ENCODE results near the gene TTLL11.

Gene TTLL11

GRCh38 chr9:121850366-121850765 is 242.7 kb downstream of the TTLL11 start:
- Histone ChIP-seq H2BK120ac (ENCODE audit: low read depth, low read length) (no peak overlapping the region), H3K9ac (ENCODE audit: low read depth, low read length, poor library complexity) (no peak overlapping the region), H3K4ac (ENCODE audit: low read length) (no peak overlapping the region), H3K4me2 (ENCODE audit: insufficient read depth, low read length, poor library complexity, severe bottlenecking) (no peak overlapping the region), H2AFZ (ENCODE audit: low read length) (no peak overlapping the region), H2BK5ac (ENCODE audit: low read length) (no peak overlapping the region), H2AK5ac (ENCODE audit: low read depth, low read length) (no peak overlapping the region), H3K27ac (replicated peaks; ENCODE audit: low read length) (no peak overlapping the region), H3K23ac (ENCODE audit: low read depth, low read length, poor library complexity) (no peak overlapping the region), H2BK12ac (ENCODE audit: low read length) (no peak overlapping the region), H4K8ac (ENCODE audit: low read depth, low read length) (no peak overlapping the region), H3K4me3 (ENCODE audit: low read length in 2 of 2) (no peak overlapping the region), H3K79me1 (ENCODE audit: low read depth, low read length) (no peaks in the 10 kb centered on the region), H3K4me1 (ENCODE audit: control insufficient read depth in 2 of 2, insufficient read depth in 1 of 2, low read depth in 1 of 2, low read length in 2 of 2) (no peaks in the 10 kb centered on the region), H3K27me3 (ENCODE audit: control insufficient read depth in 3 of 3, insufficient read depth in 3 of 3, low read depth in 1 of 3, low read length in 3 of 3) (peaks cover 0 to 26% (median 0%) of the 10 kb centered on the region in 3 experiments), H2BK15ac (ENCODE audit: low read length) (no peak overlapping the region), H3K18ac (ENCODE audit: low read length) (no peak overlapping the region), H3K36me3 (replicated peaks in 1 of 2; ENCODE audit: control insufficient read depth in 2 of 2, insufficient read depth in 2 of 2, low read length in 2 of 2) (no peaks in the 10 kb centered on the region), H3K9me3 (replicated peaks in 1 of 2; ENCODE audit: control insufficient read depth in 2 of 2, insufficient read depth in 1 of 2, low read depth in 1 of 2, low read length in 2 of 2) (no peaks in the 10 kb centered on the region), H3K14ac (ENCODE audit: low read length) (no peak overlapping the region), H4K91ac (ENCODE audit: low read depth, low read length, poor library complexity) (no peak overlapping the region)
- DNase-seq (ENCODE audit: low spot score): no peak
- no CpG with 5 or more reads among the region's 2 CpGs for WGBS, 2 donors (ENCODE audit: extremely low coverage in 2 of 2, insufficient read length in 2 of 2, insufficient replicate concordance in 1 of 2)

- WGBS, 2 donors (ENCODE audit: extremely low coverage in 2 of 2, insufficient read length in 2 of 2, insufficient replicate concordance in 1 of 2): no CpG with 5 or more reads among the region's 4 CpGs
- Histone ChIP-seq H2BK5ac (ENCODE audit: low read length) (no peak overlapping the region), H3K4me3 (ENCODE audit: low read length in 2 of 2) (no peak overlapping the region), H3K27me3 (ENCODE audit: control insufficient read depth in 3 of 3, insufficient read depth in 3 of 3, low read depth in 1 of 3, low read length in 3 of 3) (peaks cover 0 to 21% (median 0%) of the 10 kb centered on the region in 3 experiments), H4K91ac (ENCODE audit: low read depth, low read length, poor library complexity) (no peak overlapping the region), H3K79me1 (ENCODE audit: low read depth, low read length) (no peaks in the 10 kb centered on the region), H3K14ac (ENCODE audit: low read length) (no peak overlapping the region), H3K23ac (ENCODE audit: low read depth, low read length, poor library complexity) (no peak overlapping the region), H4K8ac (ENCODE audit: low read depth, low read length) (no peak overlapping the region), H3K36me3 (replicated peaks in 1 of 2; ENCODE audit: control insufficient read depth in 2 of 2, insufficient read depth in 2 of 2, low read length in 2 of 2) (no peaks in the 10 kb centered on the region), H2BK12ac (ENCODE audit: low read length) (no peak overlapping the region), H2AK5ac (ENCODE audit: low read depth, low read length) (no peak overlapping the region), H2AFZ (ENCODE audit: low read length) (no peak overlapping the region), H3K18ac (ENCODE audit: low read length) (no peak overlapping the region), H3K4me1 (ENCODE audit: control insufficient read depth in 2 of 2, insufficient read depth in 1 of 2, low read depth in 1 of 2, low read length in 2 of 2) (no peaks in the 10 kb centered on the region), H3K27ac (replicated peaks; ENCODE audit: low read length) (no peak overlapping the region), H2BK120ac (ENCODE audit: low read depth, low read length) (no peak overlapping the region), H3K9ac (ENCODE audit: low read depth, low read length, poor library complexity) (no peak overlapping the region), H3K4me2 (ENCODE audit: insufficient read depth, low read length, poor library complexity, severe bottlenecking) (no peak overlapping the region), H3K9me3 (replicated peaks in 1 of 2; ENCODE audit: control insufficient read depth in 2 of 2, insufficient read depth in 1 of 2, low read depth in 1 of 2, low read length in 2 of 2) (peaks cover 0 to 5% of the 10 kb centered on the region in 2 donors), H2BK15ac (ENCODE audit: low read length) (no peak overlapping the region), H3K4ac (ENCODE audit: low read length) (no peak overlapping the region)
- DNase-seq (ENCODE audit: low spot score): no peak
Observed at GRCh38 chr9:121849554-121849953, 243.6 kb downstream of the TTLL11 start.

- no CpG with 5 or more reads among the region's 2 CpGs for WGBS, 2 donors (ENCODE audit: extremely low coverage in 2 of 2, insufficient read length in 2 of 2, insufficient replicate concordance in 1 of 2)
- no peak overlapping the region for H4K8ac ChIP-seq (ENCODE audit: low read depth, low read length)
- no peak overlapping the region for H3K18ac ChIP-seq (ENCODE audit: low read length)
Observed at GRCh38 chr9:121844562-121844961, 248.5 kb downstream of the TTLL11 start.

GRCh38 chr9:121844098-121844497 is 249.0 kb downstream of the TTLL11 start:
- Histone ChIP-seq H4K91ac (ENCODE audit: low read depth, low read length, poor library complexity) (no peak overlapping the region), H3K14ac (ENCODE audit: low read length) (no peak overlapping the region), H3K36me3 (replicated peaks in 1 of 2; ENCODE audit: control insufficient read depth in 2 of 2, insufficient read depth in 2 of 2, low read length in 2 of 2) (no peaks in the 10 kb centered on the region), H3K4me1 (ENCODE audit: control insufficient read depth in 2 of 2, insufficient read depth in 1 of 2, low read depth in 1 of 2, low read length in 2 of 2) (no peaks in the 10 kb centered on the region), H3K79me1 (ENCODE audit: low read depth, low read length) (no peaks in the 10 kb centered on the region), H3K4ac (ENCODE audit: low read length) (no peak overlapping the region), H3K23ac (ENCODE audit: low read depth, low read length, poor library complexity) (no peak overlapping the region), H3K9me3 (replicated peaks in 1 of 2; ENCODE audit: control insufficient read depth in 2 of 2, insufficient read depth in 1 of 2, low read depth in 1 of 2, low read length in 2 of 2) (peaks cover 0 to 8% of the 10 kb centered on the region in 2 donors), H3K27ac (replicated peaks; ENCODE audit: low read length) (no peak overlapping the region), H3K4me2 (ENCODE audit: insufficient read depth, low read length, poor library complexity, severe bottlenecking) (no peak overlapping the region), H2BK120ac (ENCODE audit: low read depth, low read length) (no peak overlapping the region), H2BK5ac (ENCODE audit: low read length) (no peak overlapping the region), H2AK5ac (ENCODE audit: low read depth, low read length) (no peak overlapping the region), H3K27me3 (ENCODE audit: control insufficient read depth in 3 of 3, insufficient read depth in 3 of 3, low read depth in 1 of 3, low read length in 3 of 3) (peaks cover 0 to 13% (median 0%) of the 10 kb centered on the region in 3 experiments), H2BK15ac (ENCODE audit: low read length) (no peak overlapping the region), H3K18ac (ENCODE audit: low read length) (no peak overlapping the region), H3K4me3 (ENCODE audit: low read length in 2 of 2) (no peak overlapping the region), H4K8ac (ENCODE audit: low read depth, low read length) (no peak overlapping the region), H2BK12ac (ENCODE audit: low read length) (no peak overlapping the region), H2AFZ (ENCODE audit: low read length) (no peak overlapping the region), H3K9ac (ENCODE audit: low read depth, low read length, poor library complexity) (no peak overlapping the region)
- no peak for DNase-seq (ENCODE audit: low spot score)
- WGBS, 2 donors (ENCODE audit: extremely low coverage in 2 of 2, insufficient read length in 2 of 2, insufficient replicate concordance in 1 of 2): no CpG with 5 or more reads among the region's 2 CpGs

More at GRCh38 chr9:121844562-121844961, 248.5 kb downstream of the TTLL11 start:
- Histone ChIP-seq H2AK5ac (ENCODE audit: low read depth, low read length) (no peak overlapping the region), H2BK15ac (ENCODE audit: low read length) (no peak overlapping the region), H2BK12ac (ENCODE audit: low read length) (no peak overlapping the region), H2AFZ (ENCODE audit: low read length) (no peak overlapping the region), H3K14ac (ENCODE audit: low read length) (no peak overlapping the region), H3K4me1 (ENCODE audit: control insufficient read depth in 2 of 2, insufficient read depth in 1 of 2, low read depth in 1 of 2, low read length in 2 of 2) (no peaks in the 10 kb centered on the region), H2BK120ac (ENCODE audit: low read depth, low read length) (no peak overlapping the region), H3K4me3 (ENCODE audit: low read length in 2 of 2) (no peak overlapping the region), H2BK5ac (ENCODE audit: low read length) (no peak overlapping the region), H3K27me3 (ENCODE audit: control insufficient read depth in 3 of 3, insufficient read depth in 3 of 3, low read depth in 1 of 3, low read length in 3 of 3) (peaks cover 0 to 13% (median 0%) of the 10 kb centered on the region in 3 experiments), H3K23ac (ENCODE audit: low read depth, low read length, poor library complexity) (no peak overlapping the region), H3K27ac (replicated peaks; ENCODE audit: low read length) (no peak overlapping the region), H3K4ac (ENCODE audit: low read length) (no peak overlapping the region), H3K4me2 (ENCODE audit: insufficient read depth, low read length, poor library complexity, severe bottlenecking) (no peak overlapping the region), H3K9me3 (replicated peaks in 1 of 2; ENCODE audit: control insufficient read depth in 2 of 2, insufficient read depth in 1 of 2, low read depth in 1 of 2, low read length in 2 of 2) (peaks cover 0 to 8% of the 10 kb centered on the region in 2 donors), H4K91ac (ENCODE audit: low read depth, low read length, poor library complexity) (no peak overlapping the region), H3K36me3 (replicated peaks in 1 of 2; ENCODE audit: control insufficient read depth in 2 of 2, insufficient read depth in 2 of 2, low read length in 2 of 2) (no peaks in the 10 kb centered on the region), H3K9ac (ENCODE audit: low read depth, low read length, poor library complexity) (no peak overlapping the region), H3K79me1 (ENCODE audit: low read depth, low read length) (no peaks in the 10 kb centered on the region)
- no peak for DNase-seq (ENCODE audit: low spot score)
